ENCODE measurements around the gene EIF3K.

Gene EIF3K

GRCh38 chr19:38635483-38636399 is 16.8 kb downstream of the EIF3K start:
- Histone ChIP-seq H3K4me1 (ENCODE audit: insufficient read depth, poor library complexity, severe bottlenecking) (peaks cover 48% of the 10 kb centered on the region), H3K4me3 (ENCODE audit: severe bottlenecking) (no peak overlapping the region), H3K36me3 (ENCODE audit: low read depth) (peaks cover 47% of the 10 kb centered on the region), H3K27ac (ENCODE audit: poor library complexity, severe bottlenecking) (peak overlapping the region; percentile 84), H3K9me3 (ENCODE audit: severe bottlenecking) (no peaks in the 10 kb centered on the region), H3K27me3 (ENCODE audit: insufficient read depth, poor library complexity, severe bottlenecking) (no peaks in the 10 kb centered on the region)
- TF ChIP-seq CTCF (IDR thresholded peaks at IDR 0.05; ENCODE audit: poor library complexity, severe bottlenecking): no peak
- no peak for DNase-seq (ENCODE audit: low spot score)
- no peak for ATAC-seq (ENCODE audit: low read depth)

GRCh38 chr19:38638461-38638860 is 19.5 kb downstream of the EIF3K start:
- Histone ChIP-seq H3K4me3 (ENCODE audit: severe bottlenecking) (no peak overlapping the region), H3K4me1 (ENCODE audit: insufficient read depth, poor library complexity, severe bottlenecking) (peaks cover 42% of the 10 kb centered on the region), H3K27ac (ENCODE audit: poor library complexity, severe bottlenecking) (peak overlapping the region; percentile 84), H3K36me3 (ENCODE audit: low read depth) (peaks cover 25% of the 10 kb centered on the region), H3K9me3 (ENCODE audit: severe bottlenecking) (no peaks in the 10 kb centered on the region), H3K27me3 (ENCODE audit: insufficient read depth, poor library complexity, severe bottlenecking) (no peaks in the 10 kb centered on the region)
- DNase-seq (ENCODE audit: low spot score) (no peak), ATAC-seq (ENCODE audit: low read depth) (peak; percentile 45)
- TF ChIP-seq CTCF (IDR thresholded peaks at IDR 0.05; ENCODE audit: poor library complexity, severe bottlenecking): no peak

- Histone ChIP-seq H3K27ac (ENCODE audit: poor library complexity, severe bottlenecking) (peak overlapping the region; percentile 84), H3K9me3 (ENCODE audit: severe bottlenecking) (no peaks in the 10 kb centered on the region), H3K36me3 (ENCODE audit: low read depth) (peaks cover 19% of the 10 kb centered on the region), H3K4me1 (ENCODE audit: insufficient read depth, poor library complexity, severe bottlenecking) (peaks cover 39% of the 10 kb centered on the region), H3K27me3 (ENCODE audit: insufficient read depth, poor library complexity, severe bottlenecking) (no peaks in the 10 kb centered on the region), H3K4me3 (ENCODE audit: severe bottlenecking) (no peak overlapping the region)
- no peak for ATAC-seq (ENCODE audit: low read depth)
- no peak for DNase-seq (ENCODE audit: low spot score)
- TF ChIP-seq CTCF (IDR thresholded peaks at IDR 0.05; ENCODE audit: poor library complexity, severe bottlenecking): no peak
These were observed 20.7 kb downstream of the EIF3K start for GRCh38 chr19:38639679-38640078.

- Histone ChIP-seq H3K4me1 (ENCODE audit: insufficient read depth, poor library complexity, severe bottlenecking) (peaks cover 36% of the 10 kb centered on the region), H3K36me3 (ENCODE audit: low read depth) (peaks cover 12% of the 10 kb centered on the region), H3K4me3 (ENCODE audit: severe bottlenecking) (no peak overlapping the region), H3K9me3 (ENCODE audit: severe bottlenecking) (no peaks in the 10 kb centered on the region), H3K27ac (ENCODE audit: poor library complexity, severe bottlenecking) (peak overlapping the region; percentile 84), H3K27me3 (ENCODE audit: insufficient read depth, poor library complexity, severe bottlenecking) (no peaks in the 10 kb centered on the region)
- DNase-seq (ENCODE audit: low spot score) (no peak), ATAC-seq (ENCODE audit: low read depth) (peak; percentile 26)
- TF ChIP-seq CTCF (IDR thresholded peaks at IDR 0.05; ENCODE audit: poor library complexity, severe bottlenecking): no peak
These were observed 21.4 kb downstream of the EIF3K start for GRCh38 chr19:38640368-38640767.

- ATAC-seq (ENCODE audit: low read depth): no peak
- Histone ChIP-seq H3K27me3 (ENCODE audit: insufficient read depth, poor library complexity, severe bottlenecking) (no peaks in the 10 kb centered on the region), H3K36me3 (ENCODE audit: low read depth) (no peaks in the 10 kb centered on the region; the same call in 1 of the 2 replicates), H3K4me3 (ENCODE audit: severe bottlenecking) (no peak overlapping the region), H3K27ac (ENCODE audit: poor library complexity, severe bottlenecking) (peak overlapping the region; percentile 84), H3K4me1 (ENCODE audit: insufficient read depth, poor library complexity, severe bottlenecking) (peaks cover 26% of the 10 kb centered on the region), H3K9me3 (ENCODE audit: severe bottlenecking) (no peaks in the 10 kb centered on the region)
- TF ChIP-seq CTCF (IDR thresholded peaks at IDR 0.05; ENCODE audit: poor library complexity, severe bottlenecking): no peak
- no peak for DNase-seq (ENCODE audit: low spot score)
These were observed 23.2 kb downstream of the EIF3K start for GRCh38 chr19:38642176-38642575.

Data from RWPE2 (cell line).